Measurements from ENCODE around the gene NTPCR.
"Not testable (repeated sequence)": the region's sequence is repeated elsewhere in the genome, so short reads cannot be mapped to it uniquely, and the experiment has no call there.

NTPCR gene, protein sequence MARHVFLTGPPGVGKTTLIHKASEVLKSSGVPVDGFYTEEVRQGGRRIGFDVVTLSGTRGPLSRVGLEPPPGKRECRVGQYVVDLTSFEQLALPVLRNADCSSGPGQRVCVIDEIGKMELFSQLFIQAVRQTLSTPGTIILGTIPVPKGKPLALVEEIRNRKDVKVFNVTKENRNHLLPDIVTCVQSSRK

DNA sequence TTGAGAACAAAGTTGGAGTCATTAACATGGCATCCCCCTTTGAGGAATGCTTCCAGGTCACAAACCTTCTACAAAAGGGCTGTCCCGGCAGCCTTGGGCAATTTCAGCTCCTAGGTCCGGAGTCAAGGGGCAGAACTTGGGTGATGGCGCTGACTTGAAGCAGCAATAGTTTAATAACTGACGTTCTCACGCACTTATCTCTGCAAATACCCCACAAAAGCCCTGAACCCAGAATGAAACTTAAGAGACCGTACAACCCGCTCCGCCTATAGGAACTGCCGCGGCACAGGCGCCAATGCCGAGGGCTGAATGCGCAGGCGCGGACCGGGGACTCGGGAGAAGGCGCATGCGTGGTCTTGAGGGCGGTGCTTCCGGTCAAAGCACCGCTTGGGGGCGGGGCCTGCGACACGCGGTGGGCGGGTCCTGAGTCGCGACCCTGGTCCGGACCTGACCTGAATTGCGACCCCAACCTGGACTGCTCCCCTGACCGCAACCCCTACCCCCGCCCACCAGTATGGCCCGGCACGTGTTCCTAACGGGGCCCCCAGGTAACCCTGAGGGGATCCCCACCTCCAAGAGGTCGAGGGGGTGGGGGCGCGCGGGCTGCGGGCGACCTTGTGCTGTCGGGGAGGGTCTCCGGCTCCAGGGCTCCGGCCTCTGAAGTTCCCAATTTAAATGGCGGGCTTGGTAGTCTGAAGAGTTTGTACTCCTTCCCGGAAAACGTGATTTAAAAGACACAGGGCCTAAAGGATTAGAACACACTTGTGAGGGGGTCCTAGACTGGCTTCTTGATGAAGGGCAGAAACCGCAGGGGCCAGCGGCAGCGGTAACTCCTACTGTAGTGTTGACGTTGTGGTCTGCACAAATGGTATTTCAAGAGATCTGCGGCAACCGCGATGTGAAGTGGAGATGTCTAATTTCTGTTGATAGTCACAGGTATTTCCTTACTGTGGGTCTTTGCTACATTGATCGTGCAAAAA, at the start of gene NTPCR:
Gene NTPCR (plus strand): TSS at position 415 of the 980 bp plus-strand sequence. CDS start 100 bp downstream, at position 515.
- intact Hi-C loops (cut with DNase I) = loop anchor here (2.0 kb wide), 1 partner anchor 320 kb away; the partner anchor contains the start of gene SIPA1L2
- DNase-seq = peak; percentile 70 to 97 (median 91)

DNA sequence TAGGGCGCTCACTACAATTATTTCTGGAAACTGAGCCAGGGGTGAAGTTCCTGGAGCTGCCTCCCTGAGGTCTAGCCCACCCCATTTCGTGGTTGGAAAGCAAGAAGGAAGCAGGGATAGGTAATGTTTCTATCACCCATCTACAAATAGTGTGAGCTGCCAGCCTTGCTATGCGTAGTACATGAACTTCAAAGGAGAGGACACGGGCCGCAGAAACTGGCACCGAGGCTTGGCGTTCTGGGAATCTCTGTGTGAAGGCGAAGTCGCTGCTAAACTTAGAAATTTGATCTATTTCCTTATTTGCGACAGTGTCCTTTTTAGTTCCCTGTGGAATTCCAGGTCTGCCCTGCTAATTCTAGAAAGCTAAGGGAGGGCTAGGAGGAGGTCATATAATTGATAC, 49.6 kb upstream of the NTPCR start:
- intact Hi-C loops (cut with DNase I) = no loop called here
- no peak for DNase-seq

DNA sequence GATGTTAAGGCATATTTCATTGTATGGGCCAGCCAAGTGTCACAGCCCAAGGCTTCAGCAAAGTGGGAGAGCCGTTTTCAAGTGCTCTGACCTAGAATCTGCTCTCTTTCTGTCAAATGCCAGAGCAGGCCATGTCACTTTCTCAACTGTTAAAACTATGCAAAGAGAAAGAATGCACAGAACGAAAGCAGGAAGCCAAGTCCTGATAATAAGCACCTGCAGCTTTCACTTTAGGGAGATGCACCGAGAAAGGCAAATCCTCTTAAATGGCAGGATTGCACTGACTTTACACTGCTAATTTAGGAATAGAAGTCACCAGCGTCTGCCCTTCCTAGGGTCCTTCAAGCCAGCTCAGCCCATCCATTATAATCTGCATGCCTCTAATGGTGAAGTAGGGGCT, 49.2 kb upstream of the NTPCR start:
- no peak for DNase-seq
- intact Hi-C loops (cut with DNase I) = no loop called here

DNA sequence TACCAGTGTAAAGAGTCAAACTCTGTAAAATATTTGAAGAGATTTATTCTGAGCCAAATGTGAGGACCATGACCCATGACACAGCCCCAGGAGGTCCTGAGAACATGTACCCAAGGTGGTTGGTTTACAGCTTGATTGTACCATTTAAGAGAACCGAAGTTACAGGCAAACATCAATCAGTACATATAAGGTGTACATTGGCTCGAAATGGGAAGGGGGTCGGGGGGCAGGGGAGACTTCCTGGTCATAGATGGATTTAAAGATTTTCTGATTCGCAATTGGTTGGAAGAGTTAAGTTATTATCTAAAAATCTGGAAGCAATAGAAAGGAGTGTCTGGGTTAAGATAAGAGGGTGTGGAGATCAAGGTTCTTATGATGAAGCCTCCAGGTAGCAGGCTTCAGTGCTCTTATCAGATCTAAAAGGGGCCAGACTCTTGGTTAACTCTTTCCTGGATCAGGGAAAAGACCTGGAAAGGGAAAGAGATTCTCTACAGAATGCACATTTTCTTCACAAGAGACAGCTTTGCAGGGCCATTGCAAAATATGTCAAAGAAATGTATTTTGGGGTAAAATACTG, 47.5 kb upstream of the NTPCR start:
- DNase-seq = no peak
- intact Hi-C loops (cut with DNase I) = no loop called here

DNA sequence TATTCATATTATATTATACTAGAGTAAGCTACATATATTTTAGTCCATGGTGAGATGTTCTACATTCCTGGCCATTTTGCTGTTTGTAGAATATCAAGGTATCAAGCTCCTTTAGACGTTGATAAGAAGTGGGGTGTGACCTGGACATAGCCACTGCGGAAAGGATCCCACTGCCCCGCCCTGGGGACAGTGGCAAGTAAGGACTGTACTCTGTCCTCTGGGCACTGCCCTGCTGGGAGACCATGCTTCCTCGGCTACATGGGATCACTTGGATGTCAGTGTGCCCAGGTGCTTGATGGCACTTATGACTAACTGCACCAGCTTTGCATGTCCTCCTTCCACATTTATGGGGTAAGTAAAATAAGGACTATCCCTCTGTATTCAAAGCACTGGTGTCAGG, 46.3 kb upstream of the NTPCR start:
- no peak for DNase-seq
- intact Hi-C loops (cut with DNase I) = no loop called here

DNA sequence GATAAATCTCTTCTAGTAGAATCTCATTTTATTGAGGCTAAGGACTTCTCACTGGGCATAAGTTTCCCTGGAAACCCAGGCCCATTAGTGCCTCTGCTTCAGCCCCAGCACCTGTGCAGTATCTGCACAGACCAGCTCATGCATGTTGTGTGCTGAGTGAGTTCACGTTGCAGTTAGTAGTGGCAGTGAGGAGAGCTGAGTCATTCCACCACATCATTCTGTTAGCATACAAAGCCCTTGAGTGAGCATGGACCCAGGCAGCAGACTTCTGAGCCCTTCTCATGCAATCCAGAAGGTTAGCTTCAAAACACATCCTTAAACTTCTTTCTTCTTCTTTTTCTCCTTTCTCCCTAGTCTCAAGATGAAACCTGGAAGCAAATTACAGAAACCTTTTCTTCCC, 45.8 kb upstream of the NTPCR start:
- no peak for DNase-seq
- intact Hi-C loops (cut with DNase I) = no loop called here

DNA sequence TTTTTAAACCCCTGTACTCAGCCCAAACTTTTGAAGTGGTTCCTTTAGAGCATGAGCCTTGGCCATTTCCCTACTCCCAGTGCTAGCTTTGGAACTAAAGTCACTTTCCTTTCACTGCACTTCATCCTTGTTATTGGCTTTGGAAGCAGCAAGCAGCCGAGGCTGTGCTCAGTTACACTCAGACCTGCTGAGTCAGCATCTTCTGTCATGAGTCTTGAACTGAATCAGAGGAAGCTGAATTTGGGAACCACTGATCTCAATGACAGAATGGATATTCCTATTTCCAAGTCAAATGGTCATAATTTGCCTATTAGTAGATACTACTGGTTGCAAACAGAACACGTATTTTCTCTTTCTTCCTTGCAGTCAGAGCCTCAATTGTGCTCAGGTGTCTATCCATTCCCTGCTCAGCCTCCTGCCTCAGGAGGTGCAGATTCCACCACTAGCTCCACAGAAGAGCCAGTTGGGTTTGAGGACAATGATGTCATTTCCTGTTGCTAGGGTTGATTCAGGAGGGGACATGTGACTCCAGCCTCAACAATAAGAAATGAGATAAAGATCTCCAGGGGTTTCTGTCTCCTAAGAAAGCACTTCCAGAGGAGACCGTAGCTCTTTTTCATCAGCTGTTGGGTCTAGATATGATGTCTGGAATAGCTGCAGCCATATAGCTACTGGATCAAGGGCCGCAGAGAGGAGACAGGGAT, 44.9 kb upstream of the NTPCR start:
- DNase-seq = no peak
- intact Hi-C loops (cut with DNase I) = no loop called here

DNA sequence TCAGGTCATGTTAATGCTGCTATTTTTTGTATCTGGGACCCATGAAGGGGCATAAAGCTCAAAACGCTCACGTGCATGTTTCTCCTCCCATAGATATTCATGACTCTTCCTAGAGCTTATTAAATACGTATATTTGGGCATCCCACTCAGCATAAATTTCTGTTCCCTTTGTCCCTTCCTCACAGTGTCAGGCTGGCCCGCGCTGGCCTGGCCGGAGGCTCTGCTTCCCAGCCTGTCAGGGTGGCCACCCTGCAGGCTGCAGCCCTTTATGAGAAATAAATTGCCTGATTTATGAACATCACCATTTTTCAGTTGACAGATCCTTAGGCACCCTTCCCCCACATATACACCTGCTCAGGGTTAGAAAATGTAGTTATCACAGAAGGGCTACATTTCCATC, 44.0 kb upstream of the NTPCR start:
- intact Hi-C loops (cut with DNase I) = no loop called here

DNA sequence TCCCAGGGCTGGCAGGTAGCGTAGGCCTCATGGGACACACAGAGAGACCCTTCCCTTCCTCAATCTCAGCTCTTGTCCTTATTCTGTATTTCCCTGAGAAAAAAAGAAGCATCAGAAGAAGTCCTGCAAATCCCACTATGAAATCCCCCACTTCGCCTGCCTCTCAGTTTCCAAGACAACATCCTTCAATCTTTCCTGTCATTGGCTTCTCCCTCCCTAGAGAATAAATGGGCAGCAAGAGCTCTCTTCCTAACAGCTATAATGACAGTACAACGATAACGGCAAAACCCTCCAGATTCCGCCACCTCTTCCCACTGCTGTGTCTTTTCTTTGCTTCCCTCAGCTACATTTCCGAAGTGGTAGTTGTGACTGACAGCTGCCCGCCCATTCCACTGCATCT, 41.6 kb upstream of the NTPCR start:
- DNase-seq = no peak
- intact Hi-C loops (cut with DNase I) = no loop called here

More for the DNA sequence above, 44.0 kb upstream of the NTPCR start:
- DNase-seq = no peak

DNA sequence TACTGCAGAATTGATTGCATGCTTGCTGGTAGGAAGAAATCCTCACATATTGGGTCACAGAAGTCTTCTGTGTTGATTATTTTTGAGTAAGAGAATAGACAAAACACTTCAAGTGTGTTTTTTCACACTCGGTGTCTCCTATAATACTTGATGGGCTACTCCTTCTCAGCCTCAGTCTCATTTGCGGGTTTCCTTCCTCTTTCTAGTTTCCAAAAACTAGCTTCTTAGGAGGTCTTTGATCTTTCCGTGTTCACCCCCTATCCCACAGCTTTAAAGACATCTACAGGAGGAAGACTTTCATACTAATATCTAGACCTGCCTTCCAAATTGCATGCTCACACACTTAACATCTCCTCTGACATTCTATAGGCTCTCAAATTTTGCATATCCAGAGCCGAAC, 40.7 kb upstream of the NTPCR start:
- DNase-seq = no peak
- intact Hi-C loops (cut with DNase I) = no loop called here

DNA sequence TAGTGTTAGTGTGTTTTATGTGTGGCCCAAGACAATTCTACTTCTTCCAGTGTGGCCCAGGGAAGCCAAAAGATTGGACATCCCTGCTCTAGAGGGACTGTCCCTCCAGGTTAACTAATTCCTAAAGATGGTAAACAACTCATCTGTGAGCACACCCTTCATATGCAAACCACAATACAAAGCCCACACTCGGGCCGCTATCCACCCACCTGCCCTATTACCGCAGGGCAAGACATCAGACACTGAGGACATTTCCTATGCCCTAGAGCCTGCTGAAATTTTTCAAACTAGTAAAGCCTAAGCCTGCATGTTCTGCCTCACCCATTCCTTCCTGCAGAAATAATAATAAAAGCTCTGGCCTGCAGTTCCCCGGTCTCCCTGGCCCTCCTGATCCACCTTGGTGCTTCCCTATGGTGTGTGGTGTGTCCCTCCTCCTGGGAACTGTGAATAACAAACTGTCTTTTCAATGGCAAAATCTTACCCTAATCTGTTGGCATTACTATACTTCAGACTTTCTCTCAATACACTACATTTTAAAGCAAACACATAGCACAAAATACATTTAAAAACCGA, 39.3 kb upstream of the NTPCR start:
- intact Hi-C loops (cut with DNase I) = no loop called here
- no peak for DNase-seq

DNA sequence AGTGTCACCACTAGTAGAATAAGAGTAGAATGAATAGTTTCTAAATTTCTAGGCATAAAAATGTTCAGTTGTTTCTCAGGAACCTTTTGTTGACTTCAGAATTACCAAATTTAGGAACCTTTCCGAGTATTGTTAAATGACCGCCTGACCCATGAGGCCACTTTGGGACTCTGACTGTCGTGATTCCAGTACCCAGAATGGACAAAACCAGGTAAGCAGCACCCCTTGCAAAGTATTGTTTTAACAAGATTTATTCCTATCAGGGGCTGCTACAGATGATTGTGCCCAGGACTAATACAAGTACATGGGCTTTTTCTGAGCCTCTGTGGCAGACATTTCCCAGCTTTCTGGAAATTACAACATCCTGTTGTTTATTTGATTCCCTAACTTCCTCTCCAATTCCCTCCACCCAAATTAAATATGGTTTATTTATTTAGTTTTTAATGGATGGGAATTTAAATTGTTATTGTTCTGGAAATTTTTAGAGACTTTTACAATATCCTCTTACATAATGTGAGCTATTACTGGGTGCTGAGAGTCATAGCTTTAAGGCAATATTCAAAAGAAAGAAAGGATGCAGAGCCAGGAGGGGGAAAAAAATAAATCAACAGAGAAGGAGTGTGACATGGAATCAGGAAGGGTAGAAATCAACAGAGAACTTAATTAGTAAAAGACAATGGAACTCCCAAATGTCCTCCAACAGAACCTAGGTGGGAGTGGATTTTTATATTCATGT, 37.4 kb upstream of the NTPCR start:
- DNase-seq = no peak
- intact Hi-C loops (cut with DNase I) = no loop called here

DNA sequence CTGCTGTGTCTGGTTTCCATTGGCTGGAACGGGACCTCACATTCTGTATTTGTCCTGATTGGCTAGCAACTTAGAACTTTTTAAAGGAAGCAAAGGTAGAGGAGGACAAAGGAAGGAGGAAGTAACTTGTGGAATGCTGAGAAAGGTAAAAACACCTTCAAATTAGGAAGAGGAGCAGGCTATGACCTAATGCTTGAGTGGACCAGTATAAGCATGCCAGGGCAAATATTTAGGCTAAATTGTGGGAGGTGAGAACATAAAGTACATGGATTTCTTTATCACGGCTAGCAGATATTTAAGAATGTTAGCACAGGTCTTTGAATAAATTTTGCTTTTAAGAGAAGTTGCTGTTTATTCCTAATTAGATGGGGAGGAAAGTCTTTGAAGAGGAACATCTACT, 36.1 kb upstream of the NTPCR start:
- DNase-seq; intact Hi-C loops (cut with DNase I): not testable (repeated sequence)

DNA sequence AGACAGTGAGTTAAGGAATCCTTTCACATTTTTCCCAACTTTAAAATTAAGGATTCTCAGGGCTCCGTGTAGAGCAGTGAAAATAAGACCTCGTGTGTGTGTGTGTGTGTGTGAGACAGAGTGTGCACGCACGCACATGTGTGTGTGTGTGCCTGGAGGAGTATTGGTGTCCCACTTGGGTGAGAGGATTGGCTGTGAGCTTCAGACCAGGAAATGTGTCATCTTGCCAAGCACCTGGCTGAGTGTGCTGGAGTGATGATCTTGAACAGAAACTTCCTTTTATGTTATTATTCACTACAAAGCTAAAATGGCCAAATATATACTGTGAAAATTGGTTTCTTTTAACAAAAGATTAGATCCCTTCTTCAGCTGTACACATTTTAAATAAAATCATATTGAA, 35.2 kb upstream of the NTPCR start:
- DNase-seq = no peak
- intact Hi-C loops (cut with DNase I) = no loop called here

DNA sequence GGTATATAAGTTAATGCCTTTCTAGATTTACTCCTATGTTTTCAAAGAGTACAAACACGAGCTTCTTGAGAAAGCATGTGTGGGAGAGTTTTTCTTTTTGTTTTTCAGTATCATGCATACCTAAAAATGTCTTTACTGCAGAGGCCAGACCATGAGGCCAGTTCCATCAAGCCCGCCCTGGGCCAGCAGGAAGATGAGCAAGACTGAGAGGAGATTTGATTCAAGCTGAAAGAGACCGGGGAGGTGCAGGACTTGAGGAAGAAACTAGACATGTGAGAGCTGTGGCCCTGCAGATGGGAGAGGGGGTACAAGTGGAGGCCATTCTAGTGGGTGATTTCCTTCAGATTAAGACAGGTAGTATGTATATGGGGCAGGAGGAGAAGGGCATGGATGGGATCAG, 33.4 kb upstream of the NTPCR start:
- DNase-seq = no peak

DNA sequence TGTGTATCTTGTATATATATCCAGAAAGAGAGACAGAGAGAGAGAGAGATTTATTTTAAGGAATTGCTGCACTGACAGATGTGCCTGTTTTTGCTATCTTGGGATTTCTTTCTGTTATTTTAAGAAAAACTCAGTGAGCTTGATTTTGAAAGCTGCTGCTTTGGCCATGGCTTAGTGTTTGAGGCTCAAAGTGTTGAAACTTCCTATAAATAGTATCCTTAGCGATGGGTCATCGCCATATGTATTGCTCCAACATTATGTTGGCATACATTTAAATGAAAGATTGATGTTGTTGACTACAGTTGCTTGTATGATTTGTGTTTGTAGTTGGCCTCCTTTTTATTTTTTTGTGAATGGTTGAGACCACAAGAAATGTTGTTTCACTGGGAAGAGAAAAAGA, 29.0 kb upstream of the NTPCR start:
- DNase-seq = no peak
- intact Hi-C loops (cut with DNase I) = no loop called here

More for the DNA sequence above, 33.4 kb upstream of the NTPCR start:
- intact Hi-C loops (cut with DNase I) = no loop called here

DNA sequence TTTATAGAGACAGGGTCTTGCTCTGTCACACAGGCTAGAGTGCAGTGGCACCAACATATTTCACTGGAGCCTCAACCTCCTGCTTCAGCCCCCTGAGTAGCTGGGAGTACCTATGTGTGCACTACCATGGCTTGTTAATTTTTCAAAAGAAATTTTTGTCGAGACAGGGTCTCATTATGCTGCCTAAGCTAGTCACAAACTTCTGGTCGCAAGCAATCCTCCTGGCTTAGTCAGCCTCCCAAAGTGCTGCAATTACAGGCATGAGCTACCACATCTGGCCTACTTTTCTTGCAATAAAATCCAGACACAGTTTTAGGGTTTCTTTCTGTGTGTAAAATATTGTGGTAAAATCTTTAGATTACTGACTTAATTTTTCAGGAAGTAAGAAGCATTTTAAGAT, 27.9 kb upstream of the NTPCR start:
- intact Hi-C loops (cut with DNase I) = no loop called here

DNA sequence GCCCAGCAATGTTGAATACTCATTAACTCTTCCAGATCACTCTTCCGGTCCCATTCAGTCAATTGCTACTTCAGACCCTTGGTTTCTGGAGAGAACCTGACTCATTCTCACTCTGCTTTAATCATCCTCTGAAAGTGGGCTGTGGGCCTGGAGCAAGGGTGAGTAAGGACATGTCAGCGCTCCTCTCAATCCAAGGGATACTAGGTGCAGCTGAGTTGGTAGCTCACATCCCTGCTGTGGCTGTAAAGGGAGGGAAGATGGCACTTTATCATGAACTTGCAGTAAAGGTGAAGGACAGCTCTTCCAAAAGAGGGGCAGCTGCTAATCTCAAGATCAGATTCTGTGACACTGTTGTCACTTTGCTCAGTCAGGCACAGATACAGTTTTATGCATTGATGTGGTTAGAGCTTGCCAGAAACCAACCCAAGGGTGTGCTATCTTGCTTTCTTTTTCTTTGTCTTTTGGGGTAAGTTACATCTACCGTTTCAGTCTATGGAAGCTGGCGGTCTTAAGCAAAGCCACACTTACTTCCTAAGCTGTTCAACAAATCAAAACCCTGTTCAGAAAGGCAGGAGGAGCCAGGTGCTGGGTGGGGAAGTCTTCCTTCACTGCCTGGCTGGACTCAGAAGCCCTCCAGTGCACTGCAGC, 26.5 kb upstream of the NTPCR start:
- intact Hi-C loops (cut with DNase I) = no loop called here
- no peak for DNase-seq

More for the DNA sequence above, 27.9 kb upstream of the NTPCR start:
- no peak for DNase-seq

Measured in head of caudate nucleus (tissue), 42 donors.